Fibroblast of lung (primary cell): ENCODE results near the gene ZNF121. TPM values are rescaled to one million over a fixed set of nuclear protein-coding genes. Genes with fewer than 3 reads are reported as not detected.
A peak's percentile ranks its signal among the peaks of the same experiment; 100 is the strongest.

Source experiments
- DNase-seq, 2 donors: peaks; one replicate each; pipeline versions ENCODE4 v3.0.0 to v3.0.0-alpha.2; 2010; ENCODE audit warnings: low read depth in 2 of 2
- H2AFZ ChIP-seq: 2 replicates; pipeline ENCODE4 v1.5.1; 2012; ENCODE audit warnings: low read length, control low read depth, inconsistent platforms
- H3K27ac ChIP-seq: 2 replicates; pipeline ENCODE4 v1.5.1; 2011; ENCODE audit warnings: low read length, control low read depth; ENCODE audit not compliant: insufficient read depth
- H3K27me3 ChIP-seq: 2 replicates; pipeline ENCODE4 v1.5.1; 2011; ENCODE audit warnings: mild to moderate bottlenecking, low read length; ENCODE audit not compliant: control insufficient read depth, insufficient read depth
- H3K36me3 ChIP-seq: 2 replicates; pipeline ENCODE4 v1.5.1; 2011; ENCODE audit warnings: low read length; ENCODE audit not compliant: control insufficient read depth, insufficient read depth
- H3K4me1 ChIP-seq: 2 replicates; pipeline ENCODE4 v1.5.1; 2011; ENCODE audit warnings: low read length; ENCODE audit not compliant: control insufficient read depth, insufficient read depth; ENCODE audit errors: extremely low read depth
- H3K4me2 ChIP-seq: 2 replicates; pipeline ENCODE4 v1.5.1; 2011; ENCODE audit warnings: low read length, control low read depth; ENCODE audit not compliant: insufficient read depth; ENCODE audit errors: extremely low read depth
- H3K4me3 ChIP-seq, 4 experiments: fragments of 200-600 bp in 1 of 4; sonication (generic) in 1 of 4; replicated peaks in 1 of 4; 2 replicates each; pipeline ENCODE4 v1.5.1; 2011 to 2016; ENCODE audit warnings: low read length in 4 of 4, low read depth in 3 of 4, mild to moderate bottlenecking in 3 of 4, control low read depth in 2 of 4, inconsistent platforms in 1 of 4, mixed read lengths in 1 of 4; ENCODE audit not compliant: insufficient read depth in 1 of 4; ENCODE audit errors: control extremely low read depth in 1 of 4
- H3K79me2 ChIP-seq: 2 replicates; pipeline ENCODE4 v1.5.1; 2012; ENCODE audit warnings: mild to moderate bottlenecking, low read length, inconsistent platforms; ENCODE audit not compliant: control insufficient read depth, insufficient read depth
- H3K9ac ChIP-seq: 2 replicates; pipeline ENCODE4 v1.5.1; 2011; ENCODE audit warnings: mild to moderate bottlenecking, low read length, control low read depth; ENCODE audit not compliant: insufficient read depth
- H3K9me3 ChIP-seq: 2 replicates; pipeline ENCODE4 v1.5.1; 2012; ENCODE audit warnings: low read depth, low read length; ENCODE audit not compliant: control insufficient read depth, insufficient read depth
- H4K20me1 ChIP-seq: 2 replicates; pipeline ENCODE4 v1.5.1; 2011; ENCODE audit warnings: low read length; ENCODE audit not compliant: control insufficient read depth, insufficient read depth; ENCODE audit errors: extremely low read depth
- EZH2 ChIP-seq: IDR thresholded peaks from 2 replicates; pipeline ENCODE4 v1.5.1; 2012; ENCODE audit warnings: low read length, control low read depth, mild to moderate bottlenecking; ENCODE audit errors: missing control alignments
- polyA plus RNA-seq, 2 donors: library from polyadenylated mRNA; depleted of rRNA in 1 of 2; stranded (reverse) in 1 of 2; unstranded in 1 of 2; fragments of >200 nt; gene quantifications; 2 replicates each; pipeline ENCODE4 v1.2.1, GENCODE V29; 2011 to 2012; ENCODE audit warnings: missing spikeins in 1 of 2
- total RNA-seq: library from RNA; depleted of rRNA; stranded (reverse); fragments of >200 nt; gene quantifications from 2 replicates; pipeline ENCODE4 v1.2.1, GENCODE V29; 2014
- TF ChIP-seq, protein P1 (sequence below), 2 donors: IDR thresholded peaks in 1 of 2; conservative IDR thresholded peaks in 1 of 2; 1 replicate in 1 of 2; 2 replicates in 1 of 2; pipeline ENCODE4 v1.5.1; 2011 to 2012; ENCODE audit warnings: low read length in 2 of 2, control low read depth in 1 of 2, inconsistent platforms in 1 of 2, low read depth in 1 of 2, mild to moderate bottlenecking in 1 of 2

Gene ZNF121
- total and polyA plus RNA-seq, 2 donors (not counting 1 experiment from before 2014, with no cell fraction given) = 3.7 to 53.3 TPM

DNA sequence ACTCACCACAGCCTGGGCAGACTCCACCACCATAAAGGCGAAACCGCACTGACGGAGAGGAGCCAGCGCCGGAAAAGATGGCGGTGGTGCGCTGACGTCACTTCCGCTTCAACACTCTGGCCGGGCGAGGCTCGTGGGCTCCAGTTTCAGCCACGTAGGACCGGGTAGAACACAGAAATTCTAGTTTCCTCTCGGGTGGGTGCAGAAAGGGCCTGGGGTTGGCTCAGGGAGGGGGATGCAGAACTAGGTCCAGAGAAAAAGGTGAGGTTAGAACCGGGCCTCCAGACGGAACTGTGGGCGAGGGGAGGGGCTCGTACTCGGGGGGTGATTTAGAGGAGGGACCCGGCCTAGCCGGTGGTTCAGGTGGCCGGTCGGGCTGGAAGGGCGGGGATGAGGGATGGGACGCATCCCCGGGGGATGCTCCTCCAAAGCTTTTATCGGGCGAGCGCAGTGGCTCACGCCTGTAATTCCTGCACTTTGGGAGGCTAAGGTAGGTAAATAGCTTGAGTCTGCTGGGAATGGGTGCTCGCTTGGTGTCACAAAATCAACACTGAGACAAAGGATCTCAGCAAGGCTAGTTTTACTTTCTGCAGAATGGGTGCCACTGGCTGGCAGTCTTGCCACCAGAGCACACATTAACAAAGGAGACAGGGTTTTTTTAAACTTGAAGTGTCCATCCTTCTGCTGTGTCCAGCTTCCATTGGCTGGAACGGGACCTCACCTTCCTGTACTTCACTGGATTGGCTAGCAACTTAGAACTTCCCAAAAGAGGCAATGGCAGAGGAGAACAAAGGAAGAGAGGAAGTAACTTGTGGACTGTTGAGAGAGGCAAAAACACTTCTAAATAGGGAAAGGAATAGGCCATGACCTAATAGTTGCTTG, 37.1 kb upstream of the ZNF121 start, which contains the start of gene ZNF561:
Gene ZNF561 (minus strand): TSS at position 77 of the 882 bp plus-strand sequence. CDS start 1,776 bp downstream, outside the sequence.
- Histone ChIP-seq H3K4me2 (peak within 1 kb of the TSS; percentile 93), H2AFZ (peak within 1 kb of the TSS; percentile 94), H3K4me1 (no peaks in the 10 kb centered on the region), H3K27ac (peak within 1 kb of the TSS; percentile 94), H4K20me1 (no peaks in the 10 kb centered on the region), H3K4me3 (peak within 1 kb of the TSS; percentile 67 to 85 (median 79)), H3K27me3 (no peaks in the 10 kb centered on the region), H3K36me3 (peaks cover 11% of the 10 kb centered on the region), H3K9me3 (no peaks in the 10 kb centered on the region), H3K79me2 (peaks cover 17% of the 10 kb centered on the region), H3K9ac (peak within 1 kb of the TSS; percentile 88)
- DNase-seq = peak; percentile 91 to 92
- no peak for TF ChIP-seq EZH2
- TF ChIP-seq, protein P1, sequence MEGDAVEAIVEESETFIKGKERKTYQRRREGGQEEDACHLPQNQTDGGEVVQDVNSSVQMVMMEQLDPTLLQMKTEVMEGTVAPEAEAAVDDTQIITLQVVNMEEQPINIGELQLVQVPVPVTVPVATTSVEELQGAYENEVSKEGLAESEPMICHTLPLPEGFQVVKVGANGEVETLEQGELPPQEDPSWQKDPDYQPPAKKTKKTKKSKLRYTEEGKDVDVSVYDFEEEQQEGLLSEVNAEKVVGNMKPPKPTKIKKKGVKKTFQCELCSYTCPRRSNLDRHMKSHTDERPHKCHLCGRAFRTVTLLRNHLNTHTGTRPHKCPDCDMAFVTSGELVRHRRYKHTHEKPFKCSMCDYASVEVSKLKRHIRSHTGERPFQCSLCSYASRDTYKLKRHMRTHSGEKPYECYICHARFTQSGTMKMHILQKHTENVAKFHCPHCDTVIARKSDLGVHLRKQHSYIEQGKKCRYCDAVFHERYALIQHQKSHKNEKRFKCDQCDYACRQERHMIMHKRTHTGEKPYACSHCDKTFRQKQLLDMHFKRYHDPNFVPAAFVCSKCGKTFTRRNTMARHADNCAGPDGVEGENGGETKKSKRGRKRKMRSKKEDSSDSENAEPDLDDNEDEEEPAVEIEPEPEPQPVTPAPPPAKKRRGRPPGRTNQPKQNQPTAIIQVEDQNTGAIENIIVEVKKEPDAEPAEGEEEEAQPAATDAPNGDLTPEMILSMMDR (conservative IDR thresholded peaks at IDR 0.05 in 1 of 2, IDR thresholded peaks at IDR 0.05 in 1 of 2; ENCODE audit: low read depth in 1 of 2, low read length in 2 of 2) = no peak

DNA sequence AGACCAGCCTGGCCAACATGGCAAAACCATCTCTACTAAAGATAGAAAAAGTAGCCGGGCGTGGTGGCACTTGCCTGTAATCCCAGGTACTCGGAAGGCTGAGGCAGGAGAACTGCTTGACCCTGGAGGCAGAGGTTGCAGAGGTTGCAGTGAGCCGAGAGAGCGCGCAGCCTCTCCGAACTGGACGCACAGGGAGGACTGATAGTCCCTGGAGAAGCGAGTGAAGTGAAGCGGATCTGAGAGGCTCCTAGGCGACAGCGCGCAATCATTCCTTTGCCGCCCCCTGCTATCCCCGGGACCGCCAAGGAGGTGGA, 36.5 kb upstream of the ZNF121 start:
- Histone ChIP-seq H3K27ac (peak overlapping the region; percentile 94), H3K9ac (peak overlapping the region; percentile 88), H3K79me2 (peaks cover 17% of the 10 kb centered on the region), H3K27me3 (no peaks in the 10 kb centered on the region), H3K4me2 (peak overlapping the region; percentile 93), H4K20me1 (no peaks in the 10 kb centered on the region), H2AFZ (peak overlapping the region; percentile 94), H3K4me3 (peak overlapping the region; percentile 67 to 85 (median 79)), H3K9me3 (no peaks in the 10 kb centered on the region), H3K36me3 (peaks cover 11% of the 10 kb centered on the region), H3K4me1 (no peaks in the 10 kb centered on the region)
- DNase-seq = no peak
- TF ChIP-seq, protein P1 (conservative IDR thresholded peaks at IDR 0.05 in 1 of 2, IDR thresholded peaks at IDR 0.05 in 1 of 2; ENCODE audit: low read depth in 1 of 2, low read length in 2 of 2) = no peak
- TF ChIP-seq EZH2 = no peak

DNA sequence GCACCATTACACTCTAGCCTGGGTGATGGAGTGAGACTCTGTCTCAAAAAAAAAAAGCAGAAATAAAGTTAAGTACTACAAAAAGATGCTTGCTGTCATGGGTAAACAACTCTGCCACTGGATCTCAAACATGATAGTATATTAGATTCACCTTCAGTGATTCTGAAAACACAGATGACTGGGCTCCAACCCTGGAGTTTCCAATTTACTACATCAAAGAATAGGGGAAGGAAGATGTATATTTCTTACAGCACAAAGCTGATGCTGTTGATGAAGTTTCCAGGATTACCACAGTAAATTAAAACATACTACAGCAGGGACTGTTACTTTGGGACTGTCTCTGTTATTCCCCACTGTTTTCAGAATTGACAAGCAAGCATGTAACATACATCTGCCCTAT, 31.5 kb upstream of the ZNF121 start:
- Histone ChIP-seq H3K27me3 (no peaks in the 10 kb centered on the region), H3K79me2 (peaks cover 16% of the 10 kb centered on the region), H3K4me1 (no peaks in the 10 kb centered on the region), H3K4me2 (no peak overlapping the region), H3K9me3 (peaks cover 2% of the 10 kb centered on the region), H3K4me3 (no peak overlapping the region), H3K9ac (no peak overlapping the region), H2AFZ (no peak overlapping the region), H4K20me1 (no peaks in the 10 kb centered on the region), H3K36me3 (peaks cover 21% of the 10 kb centered on the region), H3K27ac (no peak overlapping the region)
- TF ChIP-seq, protein P1 (conservative IDR thresholded peaks at IDR 0.05 in 1 of 2, IDR thresholded peaks at IDR 0.05 in 1 of 2; ENCODE audit: low read depth in 1 of 2, low read length in 2 of 2) = no peak
- no peak for TF ChIP-seq EZH2
- no peak for DNase-seq
